Gastrocnemius medialis (tissue), 4 donors: Measurements from ENCODE around the gene PF4V1.

ENCODE experiments used
- CTCF ChIP-seq, 5 experiments: fragments of 450-650 bp in 3 of 5; fragments of 200-600 bp in 2 of 5; sonication (generic) in 2 of 5; IDR thresholded peaks in 4 of 5; conservative IDR thresholded peaks in 1 of 5; 1 replicate in 4 of 5; 2 replicates in 1 of 5; pipeline ENCODE4 v1.5.1; 2016 to 2019; ENCODE audit warnings: antibody characterized with exemption in 5 of 5, mild to moderate bottlenecking in 3 of 5, moderate library complexity in 3 of 5
- POLR2A ChIP-seq, 2 donors: fragments of 450-650 bp; IDR thresholded peaks; one replicate each; pipeline ENCODE4 v1.6.1; 2017; ENCODE audit warnings: antibody characterized with exemption in 2 of 2, mild to moderate bottlenecking in 2 of 2, moderate library complexity in 2 of 2

GRCh38 chr4:73902817-73903547 lies 49.9 kb downstream of the PF4V1 start:
- TF ChIP-seq CTCF (IDR thresholded peaks at IDR 0.05 in 4 of 5, conservative IDR thresholded peaks at IDR 0.05 in 1 of 5) (no peak), POLR2A (IDR thresholded peaks at IDR 0.05) (no peak)
